Endothelial cell of umbilical vein (primary cell): Measurements from ENCODE around the gene SPG7. TPM values are rescaled to one million over a fixed set of nuclear protein-coding genes. Genes with fewer than 3 reads are reported as not detected.

Source experiments
- BruUV-seq: library from RNA; stranded (reverse); fragments of 400-500 nt; replicated peaks from 2 replicates; lab custom pipeline; 2021; lab: Mats Ljungman, UMichigan
- CTCF ChIA-PET: fragments of 300-600, 350-600 bp; sonication (Branson Sonifier 250); formaldehyde crosslinking; loops from one replicate; lab custom pipeline; 2021; ENCODE audit warnings: antibody characterized with exemption, inconsistent platforms; lab: Charles Lee
- POLR2A ChIA-PET: fragments of 300-600, 350-600 bp; sonication (Branson Sonifier 250); formaldehyde crosslinking; loops from one replicate; lab custom pipeline; 2021; ENCODE audit warnings: antibody characterized with exemption, inconsistent platforms; lab: Charles Lee
- DNase-seq: peaks from one replicate; pipeline ENCODE4 v3.0.0-alpha.2; 2011; ENCODE audit warnings: low read depth, low spot score
- FAIRE-seq: peaks from 2 replicates; lab custom pipeline; 2011; peaks lifted over from hg19 to GRCh38; lab: Jason Lieb, UNC
- H2AFZ ChIP-seq: 2 replicates; pipeline ENCODE4 v1.6.0; 2012; ENCODE audit warnings: low read depth, low read length, control low read depth, inconsistent platforms
- H3K27ac ChIP-seq: 2 replicates; pipeline ENCODE4 v1.5.1; 2011; ENCODE audit warnings: low read depth, mild to moderate bottlenecking, control low read depth, low read length, moderate library complexity; ENCODE audit not compliant: insufficient read depth
- H3K27me3 ChIP-seq, 2 experiments: 2 replicates each; pipeline versions ENCODE4 v1.6.0 to v1.6.1; 2011; ENCODE audit warnings: low read length in 2 of 2, mixed read lengths in 1 of 2; ENCODE audit not compliant: control insufficient read depth in 2 of 2, insufficient read depth in 2 of 2
- H3K36me3 ChIP-seq, 2 experiments: 2 replicates in 1 of 2; 3 replicates in 1 of 2; pipeline ENCODE4 v1.5.1; 2011; ENCODE audit warnings: low read length in 2 of 2, mild to moderate bottlenecking in 1 of 2, moderate library complexity in 1 of 2; ENCODE audit not compliant: control insufficient read depth in 2 of 2, insufficient read depth in 2 of 2; ENCODE audit errors: extremely low read depth in 1 of 2
- H3K4me1 ChIP-seq: 3 replicates; pipeline ENCODE4 v1.5.1; 2011; ENCODE audit warnings: mild to moderate bottlenecking, low read length; ENCODE audit not compliant: control insufficient read depth, insufficient read depth; ENCODE audit errors: extremely low read depth
- H3K4me2 ChIP-seq: 2 replicates; pipeline ENCODE4 v1.6.1; 2011; ENCODE audit warnings: low read length, control low read depth, mixed read lengths; ENCODE audit not compliant: insufficient read depth
- H3K4me3 ChIP-seq, 3 experiments: fragments of 200-600 bp in 1 of 3; sonication (generic), shearing (Covaris generic) in 1 of 3; replicated peaks in 1 of 3; 2 replicates each; pipeline ENCODE4 v1.5.1; 2011 to 2016; ENCODE audit warnings: control low read depth in 3 of 3, low read length in 3 of 3, mild to moderate bottlenecking in 2 of 3, inconsistent platforms in 1 of 3, low read depth in 1 of 3, moderate library complexity in 1 of 3; ENCODE audit not compliant: insufficient read depth in 1 of 3
- H3K79me2 ChIP-seq: 2 replicates; pipeline ENCODE4 v1.6.0; 2012; ENCODE audit warnings: low read length, inconsistent platforms; ENCODE audit not compliant: control insufficient read depth, insufficient read depth
- H3K9ac ChIP-seq: replicated peaks from 2 replicates; pipeline ENCODE3; 2011; ENCODE audit warnings: low read length, control low read depth; ENCODE audit not compliant: insufficient read depth; ENCODE audit errors: extremely low read depth
- H3K9me1 ChIP-seq: replicated peaks from 3 replicates; pipeline ENCODE4 v1.6.0; 2011; ENCODE audit warnings: mild to moderate bottlenecking, low read length; ENCODE audit not compliant: control insufficient read depth, insufficient read depth; ENCODE audit errors: extremely low read depth
- H3K9me3 ChIP-seq: replicated peaks from 2 replicates; pipeline ENCODE4 v1.5.1; 2012; ENCODE audit warnings: low read length, inconsistent platforms; ENCODE audit not compliant: control insufficient read depth, insufficient read depth
- H4K20me1 ChIP-seq: replicated peaks from 2 replicates; pipeline ENCODE3; 2011; ENCODE audit warnings: mild to moderate bottlenecking, low read length; ENCODE audit not compliant: control insufficient read depth, insufficient read depth; ENCODE audit errors: extremely low read depth
- EZH2 ChIP-seq: IDR thresholded peaks from 2 replicates; pipeline ENCODE4 v1.6.1; 2012; ENCODE audit warnings: borderline replicate concordance, low read depth, mild to moderate bottlenecking, moderate library complexity, low read length, inconsistent platforms; ENCODE audit not compliant: severe bottlenecking
- FOS ChIP-seq: IDR thresholded peaks from 2 replicates; pipeline ENCODE4 v1.6.1; 2011; ENCODE audit warnings: mild to moderate bottlenecking, low read length, moderate library complexity, borderline replicate concordance; ENCODE audit not compliant: insufficient read depth
- GATA2 ChIP-seq: IDR thresholded peaks from 2 replicates; pipeline ENCODE4 v1.7.0; 2011; ENCODE audit warnings: low read depth, mild to moderate bottlenecking, moderate library complexity, mixed read lengths, low read length; ENCODE audit not compliant: insufficient read length, insufficient read depth
- JUN ChIP-seq: IDR thresholded peaks from 2 replicates; pipeline ENCODE4 v1.6.1; 2011; ENCODE audit warnings: borderline replicate concordance, low read depth; ENCODE audit not compliant: insufficient read length, insufficient read depth
- MYC ChIP-seq: IDR thresholded peaks from one replicate; pipeline ENCODE4 v1.6.1; 2011; ENCODE audit warnings: mild to moderate bottlenecking, low read depth, low read length
- POLR2A ChIP-seq: IDR thresholded peaks from 2 replicates; pipeline ENCODE4 v1.6.1; 2012; ENCODE audit warnings: low read depth, mild to moderate bottlenecking, control low read depth, low read length
- POLR2AphosphoS5 ChIP-seq: IDR thresholded peaks from 2 replicates; pipeline ENCODE4 v1.6.1; 2012; ENCODE audit warnings: low read depth, mild to moderate bottlenecking, control low read depth, low read length, moderate library complexity; ENCODE audit not compliant: insufficient read depth
- dilution Hi-C: fragments of 300-500 bp; cut with MboI; formaldehyde crosslinking; loops from one replicate; pipeline ENCODE4 v1.15.0; 2019; ENCODE audit warnings: low sequenced_read_pairs; ENCODE audit not compliant: extremely low pct_ligation_motif_present
- intact Hi-C: fragments of 100-400 bp; cut with micrococcal nuclease; formaldehyde crosslinking; loops from one replicate; pipeline ENCODE4 v1.10.0; 2022
- polyA plus RNA-seq, 4 experiments: library from polyadenylated mRNA; depleted of rRNA in 3 of 4; stranded (reverse) in 3 of 4; unstranded in 1 of 4; fragments of >200 nt; gene quantifications; 2 replicates each; pipeline versions ENCODE4 v1.2.1 to v1.2.3, GENCODE V29; 2011 to 2012; ENCODE audit warnings: missing spikeins in 1 of 4
- total RNA-seq: library from RNA; stranded (reverse); gene quantifications from 2 replicates; pipeline ENCODE4 v1.2.3, GENCODE V29; 2021
- TF ChIP-seq, protein P1 (sequence below), 2 donors: IDR thresholded peaks; 1 replicate in 1 of 2; 2 replicates in 1 of 2; pipeline ENCODE4 v1.5.1; 2011; ENCODE audit warnings: low read length in 2 of 2, mild to moderate bottlenecking in 2 of 2, moderate library complexity in 2 of 2, control low read depth in 1 of 2, inconsistent platforms in 1 of 2, low read depth in 1 of 2; ENCODE audit not compliant: insufficient read depth in 1 of 2; ENCODE audit errors: extremely low read depth in 1 of 2

Gene SPG7
- total and polyA plus RNA-seq, 2 donors (not counting 3 experiments of a cell fraction or from before 2014, with no cell fraction given) = 90.2 to 146 TPM

GRCh38 chr16:89484041-89484501 lies 24.1 kb upstream of the SPG7 start:
- H3K9me3 ChIP-seq = no peaks in the 10 kb centered on the region
- peaks cover 17% of the 10 kb centered on the region for H4K20me1 ChIP-seq
- FAIRE-seq = no peak
- dilution Hi-C loops (no loop called here), intact Hi-C loops (no loop called here)
- H3K36me3 ChIP-seq = no peaks in the 10 kb centered on the region
- H2AFZ ChIP-seq = no peak overlapping the region
- ChIA-PET CTCF (interaction anchor here (1.0 to 1.4 kb wide), 3 partner anchors 10 to 151 kb away, joined by 3 read pairs; no protein-coding TSS in a partner anchor), POLR2A (no interaction called here)
- peaks cover 99% of the 10 kb centered on the region for H3K79me2 ChIP-seq
- H3K9me1 ChIP-seq = no peaks in the 10 kb centered on the region
- no peak overlapping the region for H3K9ac ChIP-seq
- no peak overlapping the region for H3K27ac ChIP-seq
- no peak overlapping the region for H3K4me2 ChIP-seq
- DNase-seq = no peak
- H3K4me1 ChIP-seq = peaks cover 12% of the 10 kb centered on the region
- no peak for TF ChIP-seq EZH2
- no peak for TF ChIP-seq MYC
- TF ChIP-seq FOS = no peak
- TF ChIP-seq, protein P1, sequence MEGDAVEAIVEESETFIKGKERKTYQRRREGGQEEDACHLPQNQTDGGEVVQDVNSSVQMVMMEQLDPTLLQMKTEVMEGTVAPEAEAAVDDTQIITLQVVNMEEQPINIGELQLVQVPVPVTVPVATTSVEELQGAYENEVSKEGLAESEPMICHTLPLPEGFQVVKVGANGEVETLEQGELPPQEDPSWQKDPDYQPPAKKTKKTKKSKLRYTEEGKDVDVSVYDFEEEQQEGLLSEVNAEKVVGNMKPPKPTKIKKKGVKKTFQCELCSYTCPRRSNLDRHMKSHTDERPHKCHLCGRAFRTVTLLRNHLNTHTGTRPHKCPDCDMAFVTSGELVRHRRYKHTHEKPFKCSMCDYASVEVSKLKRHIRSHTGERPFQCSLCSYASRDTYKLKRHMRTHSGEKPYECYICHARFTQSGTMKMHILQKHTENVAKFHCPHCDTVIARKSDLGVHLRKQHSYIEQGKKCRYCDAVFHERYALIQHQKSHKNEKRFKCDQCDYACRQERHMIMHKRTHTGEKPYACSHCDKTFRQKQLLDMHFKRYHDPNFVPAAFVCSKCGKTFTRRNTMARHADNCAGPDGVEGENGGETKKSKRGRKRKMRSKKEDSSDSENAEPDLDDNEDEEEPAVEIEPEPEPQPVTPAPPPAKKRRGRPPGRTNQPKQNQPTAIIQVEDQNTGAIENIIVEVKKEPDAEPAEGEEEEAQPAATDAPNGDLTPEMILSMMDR (IDR thresholded peaks at IDR 0.05; ENCODE audit: extremely low read depth in 1 of 2, insufficient read depth in 1 of 2, low read depth in 1 of 2, low read length in 2 of 2) = no peak
- no peak for TF ChIP-seq GATA2
- no peak for TF ChIP-seq POLR2AphosphoS5
- no peak for TF ChIP-seq JUN
- no peak for TF ChIP-seq POLR2A
- H3K4me3 ChIP-seq = no peak overlapping the region
- BruUV-seq = no TSS peak
- no peaks in the 10 kb centered on the region for H3K27me3 ChIP-seq
